Kidney (tissue), 14 donors: ENCODE measurements around the gene PRICKLE2. TPM values are rescaled to one million over a fixed set of nuclear protein-coding genes. Genes with fewer than 3 reads are reported as not detected.

Source experiments
- DNase-seq, 5 donors: peaks; one replicate each; pipeline ENCODE4 v3.0.0-alpha.2; 2013 to 2020
- FAIRE-seq: peaks from 2 replicates; lab custom pipeline; 2012; peaks lifted over from hg19 to GRCh38; lab: Jason Lieb, UNC
- H3K27ac ChIP-seq, 2 donors: one replicate each; pipeline ENCODE4 v1.7.0; 2013; ENCODE audit warnings: low read depth in 2 of 2, low read length in 2 of 2, inconsistent platforms in 1 of 2
- H3K27me3 ChIP-seq: one replicate; pipeline ENCODE4 v1.7.1; 2013; ENCODE audit warnings: low read length, inconsistent platforms; ENCODE audit not compliant: control insufficient read depth, insufficient read depth
- H3K36me3 ChIP-seq, 3 donors: one replicate each; pipeline versions ENCODE4 v1.7.0 to v1.7.1; 2013; ENCODE audit warnings: low read length in 3 of 3, control low read depth in 1 of 3, inconsistent platforms in 1 of 3; ENCODE audit not compliant: insufficient read depth in 3 of 3, control insufficient read depth in 2 of 3
- H3K4me1 ChIP-seq, 3 donors: one replicate each; pipeline versions ENCODE4 v1.7.0 to v1.7.1; 2013; ENCODE audit warnings: low read length in 3 of 3, inconsistent platforms in 1 of 3, low read depth in 1 of 3; ENCODE audit not compliant: control insufficient read depth in 2 of 3, insufficient read depth in 2 of 3
- H3K4me3 ChIP-seq, 3 donors: one replicate each; pipeline versions ENCODE4 v1.7.0 to v1.8.1; 2013; ENCODE audit warnings: low read length in 3 of 3, control low read depth in 1 of 3, inconsistent platforms in 1 of 3
- H3K9ac ChIP-seq, 3 donors: one replicate each; pipeline versions ENCODE4 v1.7.0 to v1.7.1; 2013; ENCODE audit warnings: low read length in 3 of 3, control low read depth in 1 of 3, inconsistent platforms in 1 of 3
- H3K9me3 ChIP-seq, 3 donors: one replicate each; pipeline versions ENCODE4 v1.7.0 to v1.7.1; 2013; ENCODE audit warnings: low read length in 3 of 3, control low read depth in 1 of 3, inconsistent platforms in 1 of 3; ENCODE audit not compliant: control insufficient read depth in 2 of 3, insufficient read depth in 1 of 3
- intact Hi-C: fragments of 100-400 bp; cut with DNase I; formaldehyde crosslinking; loops from one replicate; pipeline ENCODE4 v1.11.1; 2022
- polyA plus RNA-seq: library from polyadenylated mRNA; stranded (reverse); fragments of 350-450 nt; fragmentation: Illumina TruSeq; extraction: RNeasy Lipid Tissue Mini Kit (QIAGEN cat#74804); gene quantifications from one replicate; pipeline ENCODE4 v1.2.3, GENCODE V29; 2014; ENCODE audit warnings: low read depth, low replicate concordance; ENCODE audit not compliant: insufficient read depth
- total RNA-seq: library from RNA; stranded (reverse); fragmentation: NEBNext Ultra II Directional; extraction: Animal tissue kit (Norgen Biotek cat#: 25700); gene quantifications from one replicate; pipeline ENCODE4 v1.2.1, GENCODE V29; 2021
- TF ChIP-seq, protein P1 (sequence below): IDR thresholded peaks from 3 replicates; pipeline ENCODE4 v1.5.1; 2012; ENCODE audit warnings: mild to moderate bottlenecking, moderate library complexity, borderline replicate concordance; ENCODE audit not compliant: insufficient read depth; ENCODE audit errors: extremely low read depth
- donor health status: control.
- donor health status: control.
- donor health status: control.
- donor health status: control.
- donor health status: control.
- donor health status: DM: yes; HTN: yes; CAD: no.
- donor health status: Normal renal cell carcinoma (clear cell type).

Gene PRICKLE2
- total and polyA plus RNA-seq, 2 donors from 2014 or later, result 3.5 to 22.9 TPM

DNA sequence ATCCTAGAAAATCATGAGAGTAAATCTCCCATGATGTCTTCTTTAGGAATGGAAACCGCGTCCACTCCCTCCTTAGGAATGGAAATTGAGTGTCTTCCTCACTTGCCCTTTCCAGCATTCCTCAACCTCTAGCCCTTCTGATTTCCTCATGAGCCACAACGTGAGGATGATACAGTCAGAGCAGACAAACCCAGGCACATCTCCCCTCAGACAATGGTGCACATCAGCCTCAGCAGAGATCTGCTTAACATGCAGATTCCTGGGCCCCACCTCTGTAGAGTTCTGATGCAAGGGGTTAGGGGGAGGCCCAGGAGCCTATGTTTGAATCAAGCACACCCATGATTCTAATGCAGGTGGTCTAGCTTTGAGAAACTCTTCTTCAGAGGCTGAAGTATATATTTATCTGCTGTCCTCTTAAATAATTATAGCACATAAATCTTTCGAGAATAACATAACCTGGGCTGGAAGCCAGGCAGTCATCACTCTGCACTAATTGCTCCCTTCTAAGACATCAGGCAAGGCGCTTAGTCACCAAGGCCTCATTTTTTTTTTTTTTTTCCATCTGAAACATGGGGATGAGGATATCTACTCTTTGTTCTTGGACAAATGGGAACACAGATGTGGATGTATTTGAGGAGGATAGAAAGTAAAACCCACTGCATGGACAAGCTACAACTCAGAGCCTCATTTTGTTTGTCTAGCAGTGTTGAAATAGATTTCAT lies 81.7 kb downstream of the PRICKLE2 start:
- Histone ChIP-seq H3K27ac (no peak overlapping the region), H3K9me3 (no peaks in the 10 kb centered on the region), H3K9ac (no peak overlapping the region), H3K4me1 (no peaks in the 10 kb centered on the region), H3K36me3 (peaks cover 0 to 26% (median 7%) of the 10 kb centered on the region in 3 donors), H3K27me3 (no peaks in the 10 kb centered on the region), H3K4me3 (no peak overlapping the region)
- TF ChIP-seq, protein P1, sequence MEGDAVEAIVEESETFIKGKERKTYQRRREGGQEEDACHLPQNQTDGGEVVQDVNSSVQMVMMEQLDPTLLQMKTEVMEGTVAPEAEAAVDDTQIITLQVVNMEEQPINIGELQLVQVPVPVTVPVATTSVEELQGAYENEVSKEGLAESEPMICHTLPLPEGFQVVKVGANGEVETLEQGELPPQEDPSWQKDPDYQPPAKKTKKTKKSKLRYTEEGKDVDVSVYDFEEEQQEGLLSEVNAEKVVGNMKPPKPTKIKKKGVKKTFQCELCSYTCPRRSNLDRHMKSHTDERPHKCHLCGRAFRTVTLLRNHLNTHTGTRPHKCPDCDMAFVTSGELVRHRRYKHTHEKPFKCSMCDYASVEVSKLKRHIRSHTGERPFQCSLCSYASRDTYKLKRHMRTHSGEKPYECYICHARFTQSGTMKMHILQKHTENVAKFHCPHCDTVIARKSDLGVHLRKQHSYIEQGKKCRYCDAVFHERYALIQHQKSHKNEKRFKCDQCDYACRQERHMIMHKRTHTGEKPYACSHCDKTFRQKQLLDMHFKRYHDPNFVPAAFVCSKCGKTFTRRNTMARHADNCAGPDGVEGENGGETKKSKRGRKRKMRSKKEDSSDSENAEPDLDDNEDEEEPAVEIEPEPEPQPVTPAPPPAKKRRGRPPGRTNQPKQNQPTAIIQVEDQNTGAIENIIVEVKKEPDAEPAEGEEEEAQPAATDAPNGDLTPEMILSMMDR, result no peak
- intact Hi-C loops, result no loop called here
- DNase-seq, result peak in 2 of 5 donors; percentile 35 to 49
- FAIRE-seq, result no peak

DNA sequence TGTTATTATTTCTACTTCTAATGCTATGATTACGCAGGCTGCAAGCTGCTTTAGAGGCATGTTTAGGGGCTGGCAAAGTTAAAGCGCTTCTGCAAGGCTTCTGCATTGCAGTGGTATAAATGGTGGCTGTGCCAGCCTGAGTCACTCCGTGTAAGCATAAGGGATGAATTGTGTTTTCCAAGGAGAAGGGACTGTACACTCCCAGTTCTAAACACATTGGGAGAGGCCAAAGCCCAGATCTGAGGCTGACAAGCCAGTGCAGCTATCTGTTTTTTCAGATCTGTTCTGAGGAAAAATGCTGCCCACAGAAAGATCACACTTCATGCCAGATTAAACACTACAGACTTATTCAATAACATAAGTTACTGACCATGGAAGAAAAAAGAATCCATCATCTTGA lies 83.8 kb downstream of the PRICKLE2 start:
- Histone ChIP-seq H3K9ac (no peak overlapping the region), H3K27ac (no peak overlapping the region), H3K27me3 (no peaks in the 10 kb centered on the region), H3K4me1 (no peaks in the 10 kb centered on the region), H3K4me3 (no peak overlapping the region), H3K36me3 (peaks cover 0 to 16% (median 7%) of the 10 kb centered on the region in 3 donors), H3K9me3 (no peaks in the 10 kb centered on the region)
- intact Hi-C loops, result no loop called here
- TF ChIP-seq, protein P1, result no peak
- FAIRE-seq (no peak), DNase-seq (no peak)

DNA sequence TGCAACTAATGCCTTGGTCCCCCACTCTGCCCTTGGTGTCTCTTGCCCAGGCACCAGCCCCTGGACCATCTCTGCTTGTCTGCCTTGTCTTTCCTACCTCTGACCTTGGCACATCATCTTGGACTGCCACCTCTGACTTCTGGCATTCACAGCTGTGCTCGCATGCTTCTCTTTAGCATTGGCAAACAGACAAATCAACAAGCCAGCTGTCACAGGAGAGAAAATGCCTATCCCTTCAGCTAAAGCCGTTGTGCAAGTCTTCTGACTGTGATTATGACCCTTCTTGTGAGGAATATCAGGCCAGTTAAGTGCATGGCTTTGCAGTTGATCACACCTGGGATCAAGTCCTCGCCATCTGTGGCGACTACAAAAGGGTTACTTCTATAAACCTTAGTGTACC lies 84.6 kb downstream of the PRICKLE2 start:
- FAIRE-seq, result no peak
- Histone ChIP-seq H3K36me3 (peaks cover 0 to 10% (median 3%) of the 10 kb centered on the region in 3 donors), H3K4me3 (no peak overlapping the region), H3K9me3 (no peaks in the 10 kb centered on the region), H3K27ac (no peak overlapping the region), H3K9ac (no peak overlapping the region), H3K27me3 (no peaks in the 10 kb centered on the region), H3K4me1 (no peaks in the 10 kb centered on the region)
- TF ChIP-seq, protein P1, result no peak
- no peak for DNase-seq
- intact Hi-C loops, result no loop called here
